Stimulated activated CD8-positive, alpha-beta memory T cell treated with anti-CD3 and anti-CD28 coated beads, Interleukin-15, amount 100 ng/mL, for 4 hours (primary cell): ENCODE measurements around the gene DIP2C.
"Not testable (repeated sequence)": the region's sequence is repeated elsewhere in the genome, so short reads cannot be mapped to it uniquely, and the experiment has no call there.

Experiments used
- DNase-seq, 2 donors: peaks; one replicate each; pipeline ENCODE4 v3.0.0-alpha.2; 2020; ENCODE audit warnings: low read depth in 2 of 2

Gene DIP2C

DNA sequence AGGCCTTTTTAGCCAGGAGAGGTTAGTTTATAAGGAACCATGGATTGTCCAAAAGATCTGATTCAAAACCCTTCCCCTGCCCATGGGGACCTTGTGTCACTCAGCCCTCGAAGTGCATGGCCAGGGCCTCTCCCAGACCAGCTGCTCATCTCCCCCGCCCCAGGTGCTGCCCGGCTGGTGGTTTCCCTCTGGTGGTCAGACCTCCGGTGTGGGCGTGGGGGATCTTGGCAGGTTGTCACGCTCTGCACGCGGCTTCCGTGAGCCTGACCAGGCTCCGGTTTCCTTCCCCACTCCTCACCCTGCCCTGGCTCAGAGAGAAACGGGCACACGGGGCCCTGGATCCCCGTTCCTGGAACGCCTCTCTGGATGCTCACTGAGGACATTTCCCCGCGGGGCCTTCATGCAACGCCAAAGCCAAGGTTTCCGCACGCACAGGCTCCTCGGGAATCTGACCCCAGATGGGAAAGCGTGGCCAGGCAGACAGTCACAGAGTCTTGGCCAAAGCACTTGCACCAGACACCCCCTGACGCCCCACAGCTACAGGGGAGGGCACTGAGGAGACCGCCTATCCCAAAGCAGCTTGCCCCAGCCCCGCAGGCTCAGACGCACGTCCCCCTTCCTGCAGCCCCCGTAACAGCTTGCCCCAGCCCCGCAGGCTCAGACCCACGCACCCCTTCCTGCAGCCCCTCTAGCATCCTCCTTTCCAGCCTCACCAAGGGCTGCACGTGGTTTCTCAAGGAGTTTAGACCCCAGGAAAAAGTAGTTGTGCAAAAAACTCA is 7.8 kb upstream of the DIP2C start:
- DNase-seq, result no peak

DNA sequence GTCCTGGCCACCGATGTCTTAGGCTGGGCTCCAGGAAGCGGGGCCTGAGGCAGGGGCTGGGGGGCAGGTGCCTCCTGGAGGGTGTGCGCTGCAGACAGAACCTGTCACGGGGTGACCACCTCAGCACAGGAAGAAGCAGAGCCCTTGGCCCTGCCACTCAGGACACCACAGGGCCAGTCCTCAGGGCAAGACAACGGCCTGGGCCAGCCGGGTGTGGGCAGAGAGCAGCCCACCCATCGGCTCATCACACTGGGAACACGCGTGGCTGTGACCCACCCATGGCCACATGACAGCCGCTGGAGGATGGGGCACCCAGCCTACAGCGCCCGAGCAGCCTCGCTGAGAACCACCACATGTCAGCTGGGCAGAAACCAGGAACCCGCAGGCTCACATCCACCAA is 5.9 kb upstream of the DIP2C start:
- DNase-seq, result no peak

DNA sequence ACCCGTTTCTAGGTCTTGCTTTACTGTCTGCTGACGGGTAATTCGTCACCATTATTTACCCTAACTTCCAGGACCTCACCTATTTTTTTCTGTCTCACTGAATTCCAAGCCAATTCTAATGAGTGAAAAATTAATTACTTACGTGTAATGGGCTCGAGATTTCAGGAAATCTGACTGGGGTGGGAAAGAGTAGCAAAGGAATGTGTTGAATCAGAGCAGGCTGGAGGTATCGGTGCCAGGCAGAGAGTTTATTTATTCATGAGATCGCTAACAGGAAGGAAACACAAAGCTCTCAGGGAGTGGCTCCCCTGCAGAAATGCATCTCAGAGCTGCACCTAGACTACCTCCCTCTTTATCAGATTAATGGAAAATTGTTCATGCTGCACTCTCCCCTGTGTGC is 4.0 kb upstream of the DIP2C start:
- DNase-seq, result no peak

DNA sequence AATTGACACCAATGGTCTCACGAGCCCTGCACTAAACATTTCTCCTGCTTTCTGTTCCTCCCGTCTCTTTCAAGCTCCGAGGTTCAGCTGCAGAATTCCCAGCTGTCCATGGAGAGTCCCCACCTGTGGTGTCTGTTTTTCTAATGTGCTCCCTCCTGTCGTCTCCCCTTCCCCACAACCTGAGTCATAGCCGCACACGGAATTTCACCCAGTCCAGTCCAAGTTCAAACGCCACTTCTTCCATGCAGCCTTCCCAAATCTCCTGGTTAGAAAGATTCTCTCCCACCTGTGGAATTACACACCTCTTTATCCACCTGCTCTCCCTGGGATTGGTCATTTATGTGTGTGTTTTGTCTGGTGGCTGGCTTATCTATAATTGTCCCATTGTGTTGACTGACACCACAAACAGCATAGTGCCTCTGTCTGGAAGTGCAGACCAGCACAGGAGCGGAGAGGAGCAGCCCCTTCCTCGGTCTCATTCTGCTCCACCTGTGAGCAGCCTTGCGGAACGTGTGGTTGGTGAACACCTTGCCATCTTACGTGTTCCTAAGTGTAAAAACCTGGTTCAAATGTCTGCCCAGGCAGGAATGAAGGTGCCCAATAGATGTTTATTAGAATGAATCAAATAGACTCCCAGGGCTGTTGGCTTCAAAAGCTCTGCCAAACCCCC is 3.3 kb upstream of the DIP2C start:
- DNase-seq, result no peak

DNA sequence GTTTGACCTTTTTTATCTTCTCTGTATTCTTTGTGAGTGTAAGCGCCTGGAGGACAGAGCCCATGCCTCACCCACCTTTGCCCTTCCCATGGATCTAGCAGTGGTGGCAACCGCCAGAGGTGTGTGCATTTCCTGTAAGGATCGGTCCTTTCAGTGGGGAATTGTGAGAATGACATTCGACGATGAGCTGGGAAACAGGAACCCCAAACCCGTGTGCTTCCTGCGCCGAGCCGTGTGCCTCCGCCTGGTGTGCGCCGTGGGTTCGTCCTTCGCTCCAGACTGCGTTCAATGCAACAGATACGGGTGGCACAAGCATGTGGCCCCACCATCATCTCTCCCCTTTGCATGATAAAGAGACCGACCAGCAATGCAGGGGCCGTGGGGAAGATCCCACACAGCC is 1.7 kb upstream of the DIP2C start:
- no peak for DNase-seq

DNA sequence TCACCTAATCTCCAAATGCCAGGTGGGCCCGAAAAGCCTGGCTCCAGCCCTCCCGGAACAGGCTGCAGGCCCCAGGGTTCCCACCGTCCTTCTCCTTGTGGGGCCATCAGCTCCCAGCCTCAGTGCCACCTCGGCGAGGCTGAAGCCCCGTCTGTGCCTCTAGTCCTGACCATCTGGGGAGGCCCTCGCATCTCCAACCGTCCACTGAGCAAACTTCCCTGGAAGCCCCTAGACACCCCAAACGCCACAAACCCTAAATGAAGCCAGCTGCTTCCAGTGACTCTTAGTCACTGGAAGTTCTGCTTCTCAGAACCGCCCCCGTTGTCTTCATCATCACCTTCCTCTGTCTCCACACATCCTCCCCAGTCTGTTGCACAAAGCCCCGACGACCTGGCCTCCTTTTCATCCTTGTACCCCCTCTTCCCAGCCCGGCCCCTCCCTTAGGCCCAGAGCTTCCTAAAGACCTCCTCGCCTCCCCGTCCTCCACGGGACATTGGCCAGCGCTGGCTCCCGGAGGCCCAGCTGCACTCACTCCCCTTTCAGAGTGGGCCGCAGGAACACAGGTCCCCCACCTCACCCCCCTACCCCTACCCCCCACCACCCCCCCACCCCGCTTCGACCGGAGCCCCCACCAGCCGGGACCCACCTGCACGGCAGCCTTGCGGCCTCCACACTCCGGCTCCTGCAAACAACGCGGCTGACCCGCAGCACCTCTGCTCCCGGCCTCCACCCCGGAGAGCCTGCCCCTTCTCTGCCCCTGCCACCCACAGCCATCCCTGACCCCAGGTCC is 1.1 kb upstream of the DIP2C start:
- DNase-seq, result no peak

DNA sequence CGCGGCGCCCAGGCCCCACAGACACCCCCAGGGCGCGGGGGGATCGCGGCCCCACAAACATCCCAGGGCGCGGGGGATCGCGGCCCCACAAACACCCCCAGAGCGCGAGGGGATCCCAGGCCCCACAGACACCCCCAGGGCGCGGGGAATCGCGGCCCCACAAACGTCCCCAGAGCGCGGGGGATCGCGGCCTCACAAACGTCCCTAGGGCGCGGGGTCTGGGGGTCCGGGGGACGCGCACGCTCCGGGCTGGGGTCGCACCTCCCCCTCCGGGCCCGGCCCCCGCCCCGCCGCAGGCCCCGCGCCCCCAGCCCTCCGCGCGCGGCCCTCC is 382 bp downstream of the DIP2C start:
- no peak for DNase-seq

DNA sequence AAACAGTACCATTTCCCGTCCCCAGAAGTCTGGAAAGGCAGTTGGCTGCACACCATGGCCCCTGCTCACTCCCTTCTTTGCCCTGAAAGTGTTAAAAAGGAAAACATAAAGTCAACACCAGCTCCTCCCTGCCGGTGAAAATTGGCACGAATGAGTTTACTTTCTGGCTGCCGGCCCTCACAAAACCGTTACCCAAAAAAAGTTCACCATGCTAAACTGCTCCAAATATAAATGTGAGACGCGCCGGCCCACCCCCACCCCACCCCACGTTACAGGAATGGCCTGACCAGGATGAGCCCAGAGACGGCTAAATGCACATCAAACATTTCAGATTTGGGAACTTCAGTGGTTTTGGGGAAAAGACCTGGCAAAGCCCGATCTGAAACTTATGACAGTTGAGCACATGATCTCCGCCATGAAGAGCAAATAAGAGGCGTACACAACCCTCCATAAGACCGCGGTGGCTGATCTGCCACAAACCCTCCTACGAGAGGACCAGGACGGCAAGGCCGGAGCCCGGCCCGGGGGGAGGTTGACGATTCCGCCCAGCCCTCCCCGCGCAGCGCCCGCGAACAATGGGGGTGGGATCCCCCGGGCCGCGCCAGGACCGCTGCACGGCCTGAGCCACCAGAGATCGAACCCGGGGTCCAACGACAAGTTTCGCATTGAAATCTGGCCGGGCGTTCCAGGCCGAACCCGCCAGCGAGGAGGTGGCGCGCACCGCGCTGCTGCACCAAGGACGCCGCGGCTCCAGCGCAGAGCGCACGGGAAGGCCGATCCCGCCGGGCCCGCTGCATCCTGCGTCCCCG is 952 bp downstream of the DIP2C start:
- no peak for DNase-seq

DNA sequence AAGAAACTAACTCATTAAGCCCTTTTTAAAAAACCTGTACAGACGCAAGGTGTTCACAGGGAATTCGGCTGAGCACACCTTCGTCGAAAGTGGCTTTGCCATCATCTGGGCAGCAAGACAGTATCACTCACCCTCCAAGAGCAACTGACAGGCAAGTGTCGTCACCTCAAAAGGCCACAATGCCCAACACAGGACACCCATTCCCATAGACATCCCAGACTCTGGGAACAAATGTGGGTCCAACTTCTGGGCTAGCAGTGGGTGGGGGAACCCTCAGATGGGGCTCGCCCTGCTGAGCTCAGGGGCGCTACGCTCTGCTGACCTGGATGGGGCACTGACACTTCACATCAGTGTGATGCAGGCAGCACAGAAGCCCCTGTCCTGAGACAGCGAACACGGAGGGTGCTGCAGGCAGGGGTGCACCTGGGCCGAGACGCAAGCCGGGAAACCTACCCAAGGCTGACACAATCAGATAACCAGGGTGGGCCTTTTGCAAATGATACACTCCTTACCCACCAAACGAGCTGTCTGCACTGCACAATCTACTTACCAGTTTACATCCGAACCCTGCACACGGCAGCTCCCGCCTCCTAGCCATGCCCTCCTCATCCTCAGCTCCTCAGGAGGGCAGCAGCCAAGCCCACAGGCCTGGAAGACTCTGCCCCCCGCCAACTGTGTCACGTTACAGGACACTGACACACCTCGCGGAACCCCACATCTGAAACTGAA is 1.7 kb downstream of the DIP2C start:
- no peak for DNase-seq

DNA sequence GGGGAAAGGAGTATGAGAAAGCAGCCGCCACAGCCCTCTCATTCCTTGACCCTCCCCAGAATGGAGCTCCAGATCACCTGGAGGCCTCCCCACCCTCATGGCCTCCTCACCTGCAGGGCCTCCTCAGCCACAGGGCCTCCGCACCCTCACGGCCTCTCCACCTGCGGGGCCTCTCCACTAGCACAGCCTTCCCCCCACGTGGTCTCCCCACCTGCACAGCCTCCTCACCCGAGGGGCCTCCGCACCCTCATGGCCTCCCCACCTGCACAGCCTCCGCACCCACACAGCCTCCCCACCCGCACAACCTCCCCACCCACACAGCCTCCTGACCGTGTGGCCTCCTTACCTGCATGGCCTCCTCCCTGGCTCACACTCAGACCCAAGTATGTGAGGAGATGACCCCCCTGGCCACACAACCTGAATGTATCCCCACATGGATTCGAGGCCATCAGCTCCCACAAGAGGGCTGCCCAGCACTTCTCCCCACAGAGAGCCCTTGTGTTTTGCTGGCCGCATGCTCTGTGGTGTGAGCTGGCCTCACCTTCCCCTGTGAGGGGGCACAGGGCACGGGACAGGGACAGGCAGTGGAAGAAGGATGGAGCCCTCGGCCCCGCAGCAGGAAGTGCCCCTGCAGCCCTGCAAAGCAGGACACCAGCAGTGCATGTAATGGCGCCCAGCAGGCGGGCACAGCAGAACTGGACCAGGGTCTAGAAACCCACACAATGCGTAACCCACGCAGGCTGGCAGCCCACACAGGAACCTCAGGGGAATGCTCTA is 3.1 kb downstream of the DIP2C start:
- DNase-seq, result no peak

DNA sequence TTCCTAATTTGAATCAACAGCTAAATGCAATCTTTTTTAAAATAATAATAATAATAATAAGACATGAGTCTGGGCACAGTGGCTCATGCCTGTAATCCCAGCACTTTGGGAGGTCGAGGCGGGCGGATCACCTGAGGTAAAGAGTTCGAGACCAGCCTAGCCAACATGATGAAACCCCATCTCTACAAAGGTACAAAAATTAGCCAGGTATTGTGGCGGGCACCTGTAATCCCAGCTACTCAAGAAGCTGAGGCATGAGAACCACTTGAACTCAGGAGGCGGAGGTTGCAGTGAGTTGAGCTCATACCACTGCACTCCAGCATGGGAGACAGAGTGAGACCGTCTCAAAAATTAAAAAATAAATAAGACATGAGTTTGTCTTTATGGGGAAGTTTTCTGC is 3.9 kb downstream of the DIP2C start:
- no peak for DNase-seq

DNA sequence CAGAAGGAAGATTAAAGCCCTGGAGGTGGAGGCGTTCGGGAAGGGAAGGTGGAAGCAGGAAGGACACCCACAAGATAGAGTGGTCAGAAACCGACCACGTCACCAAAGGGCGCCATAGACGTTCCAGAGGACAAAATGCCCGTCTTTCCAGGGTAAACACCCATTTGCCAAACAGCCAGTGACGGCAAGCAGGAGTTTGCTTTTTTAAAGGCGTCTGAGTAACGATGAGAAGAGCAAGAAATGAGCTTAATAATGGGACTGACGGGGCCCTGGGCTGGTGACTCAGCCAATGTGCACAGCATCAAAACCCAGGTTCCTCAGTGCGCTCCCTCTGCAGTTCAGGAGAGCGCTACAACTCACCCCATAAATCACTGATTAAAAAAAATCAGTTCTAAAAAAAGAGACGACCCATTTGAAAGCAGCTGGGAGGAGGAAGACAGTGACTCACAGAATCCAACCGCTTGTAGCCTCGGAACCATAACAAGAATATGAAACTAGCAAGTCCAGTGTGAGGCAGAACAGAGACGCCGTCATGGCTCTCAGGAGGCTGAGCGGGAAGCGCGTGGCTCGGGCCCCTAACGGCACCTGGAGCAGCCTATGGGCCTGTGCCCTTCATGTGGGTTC is 5.9 kb downstream of the DIP2C start:
- DNase-seq, result no peak

DNA sequence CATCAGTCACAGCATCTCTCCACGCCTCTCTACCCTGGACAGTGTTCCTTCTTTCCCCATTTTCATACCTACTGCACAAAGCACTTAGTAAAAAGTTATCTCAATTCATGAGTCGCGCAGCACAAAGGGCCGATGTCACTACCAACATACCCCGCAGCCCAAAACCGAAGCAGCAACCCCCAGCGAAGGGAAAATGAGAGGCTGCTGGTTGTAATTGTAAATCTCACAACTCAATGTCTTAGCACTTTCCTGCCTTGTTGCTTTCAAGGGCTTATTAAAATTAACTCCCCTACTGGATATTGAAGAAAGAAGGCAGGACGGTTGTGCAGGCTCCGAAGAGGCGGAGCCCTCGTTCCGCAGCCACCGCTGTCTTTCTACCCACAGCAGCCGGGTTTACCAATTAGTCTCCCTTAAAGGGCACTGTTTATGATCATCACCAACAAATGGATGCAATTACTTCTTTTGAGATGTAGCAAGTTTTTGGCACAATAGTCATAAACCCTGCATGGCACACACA is 6.5 kb downstream of the DIP2C start:
- DNase-seq, result no peak

DNA sequence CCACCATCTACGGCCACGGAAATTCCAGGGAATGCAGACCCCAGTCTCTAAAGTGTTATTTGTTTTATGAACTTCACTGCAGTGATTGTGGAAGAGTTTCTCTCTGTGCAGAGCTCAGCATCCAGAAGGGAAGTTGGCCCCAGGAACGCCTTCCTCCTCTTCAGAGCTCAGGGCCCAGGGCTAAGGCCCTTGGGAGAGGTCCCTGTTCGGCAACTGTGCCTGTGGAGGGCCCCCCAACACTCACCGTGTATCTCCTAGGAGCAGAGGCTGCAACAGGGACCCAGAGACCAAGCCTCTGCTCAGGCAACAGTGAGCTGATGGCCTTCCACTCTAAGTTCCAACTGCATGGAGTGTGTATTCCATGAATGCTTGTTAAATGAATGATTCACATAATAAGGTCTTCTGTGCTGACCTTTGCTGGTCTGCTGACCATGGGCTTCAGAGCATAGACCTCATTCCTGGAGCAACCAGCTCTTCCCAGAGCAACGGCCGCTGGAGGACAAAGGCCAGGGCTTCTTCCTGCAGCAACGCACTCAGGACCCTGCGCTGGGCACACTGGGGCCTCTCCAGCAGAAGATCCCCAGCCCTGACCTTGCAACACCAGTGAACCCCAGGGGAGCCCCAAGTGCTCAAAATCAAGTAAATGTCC is 7.7 kb downstream of the DIP2C start:
- DNase-seq, result no peak

DNA sequence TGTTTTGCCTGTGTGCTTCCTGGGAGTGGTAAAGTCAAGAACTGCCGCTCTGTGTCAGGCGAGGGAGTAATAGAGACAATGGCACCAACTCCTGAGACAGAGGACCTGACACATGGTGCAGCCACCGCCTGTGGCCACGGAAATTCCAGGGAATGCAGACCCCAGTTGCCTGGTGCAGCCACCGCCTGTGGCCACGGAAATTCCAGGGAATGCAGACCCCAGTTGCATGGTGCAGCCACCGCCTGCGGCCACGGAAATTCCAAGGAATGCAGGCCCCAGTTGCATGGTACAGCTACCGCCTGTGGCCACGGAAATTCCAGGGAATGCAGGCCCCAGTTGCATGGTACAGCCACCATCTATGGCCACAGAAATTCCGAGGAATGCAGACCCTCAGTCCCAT is 8.7 kb downstream of the DIP2C start:
- no peak for DNase-seq

DNA sequence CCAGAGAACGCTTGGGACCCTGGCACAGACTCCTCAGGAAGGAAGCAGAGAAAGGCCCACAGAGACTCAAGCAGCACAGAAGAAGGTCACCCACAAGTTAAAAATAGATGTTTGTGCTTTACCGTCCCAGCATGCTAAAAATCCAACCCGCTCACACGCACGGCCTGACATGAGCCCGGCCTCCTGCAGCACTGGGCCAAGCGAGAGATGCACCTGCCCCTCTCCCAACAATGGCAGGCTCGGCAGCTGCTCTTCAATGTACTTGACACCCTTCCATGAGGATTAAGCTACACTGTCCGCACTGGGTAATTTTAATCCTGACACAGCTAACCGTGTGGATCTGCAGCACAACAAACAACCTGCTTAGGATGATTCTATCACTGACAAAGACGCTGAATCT is 9.3 kb downstream of the DIP2C start:
- no peak for DNase-seq

DNA sequence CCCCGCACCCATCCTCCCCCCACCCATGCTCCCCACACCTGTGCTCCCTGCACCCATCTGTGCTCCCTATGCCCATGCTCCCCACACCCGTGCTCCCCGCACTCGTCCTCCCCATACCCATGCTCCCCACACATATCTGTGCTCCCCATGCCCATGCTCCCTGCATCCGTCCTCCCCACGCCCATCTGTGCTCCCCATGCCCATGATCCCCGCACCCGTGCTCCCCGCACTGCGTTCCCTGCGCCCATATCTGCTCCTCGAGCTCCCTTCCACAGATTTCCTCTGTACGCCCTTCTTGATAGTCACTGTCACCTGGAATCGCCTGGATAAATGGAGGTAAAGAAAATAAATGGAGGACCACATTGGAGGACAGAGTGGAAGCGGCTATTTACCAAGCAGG is 9.9 kb downstream of the DIP2C start:
- DNase-seq, result no peak

DNA sequence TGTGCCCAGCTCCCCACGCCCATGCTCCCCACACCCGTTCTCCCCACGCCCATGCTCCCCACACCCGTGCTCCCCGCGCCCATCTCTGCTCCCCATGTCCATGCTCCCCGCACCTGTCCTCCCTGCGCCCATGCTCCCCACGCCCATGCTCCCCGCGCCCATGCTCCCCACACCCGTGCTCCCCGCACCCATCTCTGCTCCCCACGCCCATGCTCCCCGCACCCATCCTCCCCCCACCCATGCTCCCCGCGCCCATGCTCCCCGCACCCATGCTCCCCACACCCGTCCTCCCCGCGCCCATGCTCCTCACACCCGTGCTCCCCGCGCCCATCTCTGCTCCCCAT is 10.8 kb downstream of the DIP2C start:
- not testable (repeated sequence) for DNase-seq
